Vagina (tissue), 2 donors: ENCODE results near the gene MLYCD.

Experiments used
- POLR2A ChIP-seq, 2 donors: fragments of 450-650 bp; IDR thresholded peaks; one replicate each; pipeline ENCODE4 v1.6.1; 2017; ENCODE audit warnings: antibody characterized with exemption in 2 of 2, mild to moderate bottlenecking in 2 of 2, moderate library complexity in 2 of 2
- POLR2AphosphoS5 ChIP-seq, 2 donors: sonication (generic); formaldehyde crosslinking; IDR thresholded peaks; one replicate each; pipeline ENCODE4 v1.9.0; 2017; ENCODE audit warnings: antibody characterized with exemption in 2 of 2, mild to moderate bottlenecking in 2 of 2, low read depth in 1 of 2; ENCODE audit not compliant: insufficient read depth in 1 of 2
- TF ChIP-seq, protein P1 (sequence below), 3 experiments: fragments of 450-650 bp in 2 of 3; fragments of 200-600 bp in 1 of 3; sonication (generic) in 1 of 3; IDR thresholded peaks; one replicate each; pipeline ENCODE4 v1.5.1; 2017 to 2019; ENCODE audit warnings: antibody characterized with exemption in 3 of 3, mild to moderate bottlenecking in 2 of 3, moderate library complexity in 2 of 3

DNA sequence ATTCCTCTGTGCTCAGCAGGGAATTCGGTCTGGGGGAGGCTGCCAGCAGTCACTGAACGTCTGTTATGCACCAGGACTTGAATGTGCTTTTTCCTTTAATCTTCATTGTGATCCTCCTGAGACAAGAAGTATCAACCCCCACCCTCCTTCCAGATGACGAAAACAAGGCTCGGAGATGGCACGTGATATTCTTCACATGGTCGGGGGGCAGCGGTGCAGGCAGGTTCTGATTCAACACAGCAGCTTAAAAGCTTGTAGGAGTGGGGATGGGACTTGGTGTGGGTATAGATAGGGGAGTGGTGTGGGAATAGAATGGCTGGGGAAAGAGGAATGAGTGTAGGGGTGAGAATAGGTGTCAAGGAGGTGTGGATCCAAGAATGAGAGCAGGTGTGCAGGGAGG, 75.6 kb downstream of the MLYCD start:
- TF ChIP-seq, protein P1, sequence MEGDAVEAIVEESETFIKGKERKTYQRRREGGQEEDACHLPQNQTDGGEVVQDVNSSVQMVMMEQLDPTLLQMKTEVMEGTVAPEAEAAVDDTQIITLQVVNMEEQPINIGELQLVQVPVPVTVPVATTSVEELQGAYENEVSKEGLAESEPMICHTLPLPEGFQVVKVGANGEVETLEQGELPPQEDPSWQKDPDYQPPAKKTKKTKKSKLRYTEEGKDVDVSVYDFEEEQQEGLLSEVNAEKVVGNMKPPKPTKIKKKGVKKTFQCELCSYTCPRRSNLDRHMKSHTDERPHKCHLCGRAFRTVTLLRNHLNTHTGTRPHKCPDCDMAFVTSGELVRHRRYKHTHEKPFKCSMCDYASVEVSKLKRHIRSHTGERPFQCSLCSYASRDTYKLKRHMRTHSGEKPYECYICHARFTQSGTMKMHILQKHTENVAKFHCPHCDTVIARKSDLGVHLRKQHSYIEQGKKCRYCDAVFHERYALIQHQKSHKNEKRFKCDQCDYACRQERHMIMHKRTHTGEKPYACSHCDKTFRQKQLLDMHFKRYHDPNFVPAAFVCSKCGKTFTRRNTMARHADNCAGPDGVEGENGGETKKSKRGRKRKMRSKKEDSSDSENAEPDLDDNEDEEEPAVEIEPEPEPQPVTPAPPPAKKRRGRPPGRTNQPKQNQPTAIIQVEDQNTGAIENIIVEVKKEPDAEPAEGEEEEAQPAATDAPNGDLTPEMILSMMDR (IDR thresholded peaks at IDR 0.05), result no peak
- TF ChIP-seq POLR2A (IDR thresholded peaks at IDR 0.05) (no peak), POLR2AphosphoS5 (IDR thresholded peaks at IDR 0.05; ENCODE audit: insufficient read depth in 1 of 2, low read depth in 1 of 2) (no peak)
